HG03025 (cell line): ENCODE data around the gene FIGN.

ENCODE experiments used
- ATAC-seq: cut with Tn5 transposase; IDR thresholded peaks from one replicate; pipeline ENCODE4 v1.9.1; 2021; ENCODE audit warnings: mild to moderate bottlenecking, moderate library complexity; ENCODE audit not compliant: unreplicated experiment, low FRiP score

FIGN gene

GRCh38 chr2:163711258-163711657 lies 24.6 kb downstream of the FIGN start:
- no peak for ATAC-seq

DNA sequence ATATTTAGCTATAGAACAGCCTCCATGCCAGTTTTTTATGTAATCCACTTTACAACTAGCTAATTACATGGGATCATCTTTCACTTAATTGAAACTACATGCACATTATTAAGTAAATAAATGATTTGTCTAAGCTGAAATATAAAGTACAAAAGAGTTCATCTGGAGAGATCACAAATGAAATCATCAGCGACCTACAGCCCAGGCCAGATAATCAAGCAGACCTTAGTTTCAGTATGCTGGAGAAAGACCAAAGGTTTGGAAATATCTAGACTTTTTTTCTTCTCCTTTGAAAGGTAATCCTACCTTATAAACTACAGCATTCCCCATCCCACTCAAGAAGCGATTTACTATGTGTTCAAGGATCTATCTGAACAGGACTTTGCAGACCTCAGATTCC lies 26.5 kb downstream of the FIGN start:
- ATAC-seq = no peak

DNA sequence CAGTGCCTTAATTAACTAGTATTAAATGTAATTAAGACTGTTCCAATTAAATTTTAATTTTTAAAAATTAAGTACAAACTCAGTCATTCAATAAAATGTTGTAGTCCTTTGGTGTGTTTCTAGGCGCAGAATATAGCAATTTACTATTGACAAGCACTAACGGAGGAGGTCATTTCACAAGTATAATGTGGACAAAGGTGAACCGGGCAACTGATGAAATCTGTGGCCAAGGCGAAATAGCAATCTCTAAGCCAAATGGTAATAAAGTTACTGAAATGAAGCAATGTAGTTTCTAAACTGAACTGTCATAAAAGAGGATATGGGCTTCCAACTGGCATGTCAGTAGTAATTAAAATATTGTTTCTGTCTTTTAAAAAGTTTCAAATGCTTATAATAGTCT lies 27.5 kb downstream of the FIGN start:
- no peak for ATAC-seq

DNA sequence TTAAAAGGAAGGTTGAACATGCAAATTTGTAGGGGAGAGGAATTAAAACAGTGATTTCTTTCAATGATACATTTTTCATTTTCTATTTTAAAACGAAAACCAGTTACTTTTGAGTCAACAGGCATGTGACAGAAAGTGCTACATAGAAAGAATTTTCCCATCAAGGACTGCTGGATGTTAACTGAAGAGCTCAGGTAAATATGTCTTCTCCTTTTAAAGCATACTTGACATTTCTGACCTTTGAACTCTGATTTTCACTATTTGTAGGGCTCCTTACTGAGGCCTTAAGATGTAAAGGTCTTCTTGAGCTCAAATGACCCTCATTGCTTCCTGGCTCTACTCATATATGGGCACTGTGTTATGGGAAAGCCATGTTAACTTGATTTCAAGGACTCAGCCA lies 32.4 kb downstream of the FIGN start:
- ATAC-seq = no peak

- no peak for ATAC-seq
Measured at GRCh38 chr2:163701399-163702195, 34.2 kb downstream of the FIGN start.

DNA sequence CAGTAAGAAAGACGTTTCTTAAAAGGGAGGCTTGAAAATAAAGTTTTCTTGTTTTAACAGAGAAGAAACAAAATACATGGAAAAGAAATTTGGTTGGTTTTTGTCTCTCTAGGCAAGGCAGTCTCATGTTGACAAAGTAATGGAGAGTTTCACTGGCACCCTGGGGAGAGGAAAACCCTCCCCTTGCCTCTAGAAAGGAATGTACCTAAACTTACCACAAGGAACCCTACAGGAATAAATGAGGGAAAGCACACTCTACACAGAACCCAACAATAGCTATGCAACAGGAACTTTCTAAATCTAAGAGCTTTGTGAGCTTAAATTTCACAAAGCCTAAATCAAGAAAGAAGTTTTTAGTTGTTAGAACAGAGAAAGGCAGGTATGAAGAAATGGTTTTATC lies 37.0 kb downstream of the FIGN start:
- ATAC-seq = no peak

DNA sequence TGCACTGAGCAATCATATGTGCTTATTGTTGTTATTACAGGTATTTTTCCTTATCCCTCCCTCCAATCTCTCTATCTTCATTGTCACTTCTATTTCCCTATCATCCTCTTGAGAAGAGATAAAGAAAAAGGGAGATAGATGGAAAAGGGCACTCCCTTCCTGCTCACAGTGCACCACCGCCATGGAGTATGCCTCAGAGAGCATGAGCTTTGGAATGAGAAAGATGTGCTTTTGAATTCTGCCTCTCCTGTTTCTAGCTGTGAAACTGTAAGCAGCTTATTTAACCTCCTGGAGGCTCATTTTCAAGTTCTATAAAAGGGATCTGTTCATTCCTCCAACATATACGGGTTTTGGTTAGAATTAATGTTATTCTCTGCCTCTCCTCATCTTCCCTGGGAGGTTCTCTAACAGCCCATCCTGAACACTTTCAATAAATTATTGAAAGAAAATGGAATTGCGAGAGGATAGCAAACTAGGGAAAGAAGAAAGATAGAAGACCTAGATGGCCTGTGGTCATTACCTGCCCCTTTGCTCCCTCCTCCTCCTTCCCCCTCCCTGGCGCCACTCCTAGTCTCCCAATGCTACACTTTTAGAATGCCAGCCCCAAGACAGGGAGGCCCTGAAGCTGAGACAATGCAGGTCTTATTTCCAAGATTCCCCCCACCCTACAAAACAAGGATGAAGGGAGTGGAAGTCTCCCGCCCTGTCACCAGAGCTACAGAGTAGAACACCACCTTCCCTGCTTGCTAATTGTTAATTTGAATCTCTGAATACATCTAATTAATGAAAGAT lies 37.8 kb downstream of the FIGN start:
- no peak for ATAC-seq

DNA sequence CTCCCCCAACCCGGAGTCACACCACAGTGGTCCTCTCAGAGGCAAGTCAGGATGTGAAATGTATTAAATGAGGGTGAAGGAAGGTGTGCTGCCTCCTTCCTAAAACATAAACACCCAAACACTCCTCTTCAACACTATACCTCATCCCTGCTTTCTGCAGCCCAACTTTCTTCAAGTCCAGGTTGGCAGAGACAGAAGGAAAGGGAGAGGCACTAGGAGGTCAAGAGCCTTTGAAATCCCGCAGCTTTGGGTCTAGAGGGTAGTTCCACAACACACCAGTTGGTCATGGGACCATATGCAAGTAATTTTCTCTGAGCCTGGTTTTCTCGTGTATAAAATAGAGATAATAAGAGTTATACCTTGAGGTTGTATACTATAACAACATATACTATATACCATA lies 38.4 kb downstream of the FIGN start:
- ATAC-seq = no peak

DNA sequence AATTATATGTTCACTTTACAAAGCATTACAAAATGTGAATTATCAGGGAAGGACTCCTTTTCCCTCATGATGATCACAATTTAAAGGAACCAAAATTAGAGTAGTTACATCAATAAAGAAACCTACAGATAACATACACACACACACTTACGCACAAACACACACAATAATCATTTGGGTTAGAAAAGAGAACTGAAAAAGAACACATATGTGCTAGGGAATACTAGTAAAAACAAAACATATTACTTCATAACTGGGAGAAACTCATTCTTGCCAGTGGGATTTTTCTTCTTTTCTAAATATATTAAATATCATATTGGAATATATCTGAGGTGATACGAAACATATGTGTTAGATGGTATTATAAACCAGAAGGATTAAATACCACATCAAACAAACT lies 42.3 kb downstream of the FIGN start:
- no peak for ATAC-seq

GRCh38 chr2:163692611-163693482 lies 43.0 kb downstream of the FIGN start:
- ATAC-seq = no peak

- ATAC-seq = no peak
Measured at GRCh38 chr2:163692081-163692480, 43.7 kb downstream of the FIGN start.

GRCh38 chr2:163690896-163691295 lies 44.9 kb downstream of the FIGN start:
- no peak for ATAC-seq

- no peak for ATAC-seq
Measured at GRCh38 chr2:163687217-163687616, 48.6 kb downstream of the FIGN start.

DNA sequence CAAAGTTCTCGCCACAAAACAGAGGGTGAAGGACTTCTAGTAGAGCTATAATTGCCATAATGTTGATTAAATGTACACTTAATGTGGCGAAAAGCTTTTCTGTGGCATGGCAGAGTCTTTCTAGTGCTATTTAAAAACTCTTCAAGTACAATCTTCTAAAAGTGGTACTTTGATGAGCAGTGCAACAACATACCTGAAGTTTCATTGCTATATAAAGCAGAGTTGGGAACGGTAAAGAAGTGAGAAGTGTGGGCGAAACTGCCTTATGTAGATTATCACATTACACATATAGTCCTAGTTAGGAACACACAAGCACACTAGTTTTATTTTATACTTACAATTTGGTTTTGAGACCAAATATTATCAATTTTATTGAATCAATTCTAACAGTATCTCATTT lies 49.5 kb downstream of the FIGN start:
- no peak for ATAC-seq

GRCh38 chr2:163682695-163683094 lies 53.1 kb downstream of the FIGN start:
- ATAC-seq = no peak

GRCh38 chr2:163681745-163682144 lies 54.1 kb downstream of the FIGN start:
- no peak for ATAC-seq

- no peak for ATAC-seq
Measured at GRCh38 chr2:163675388-163675787, 60.4 kb downstream of the FIGN start.

GRCh38 chr2:163673522-163673921 lies 62.3 kb downstream of the FIGN start:
- ATAC-seq = no peak

DNA sequence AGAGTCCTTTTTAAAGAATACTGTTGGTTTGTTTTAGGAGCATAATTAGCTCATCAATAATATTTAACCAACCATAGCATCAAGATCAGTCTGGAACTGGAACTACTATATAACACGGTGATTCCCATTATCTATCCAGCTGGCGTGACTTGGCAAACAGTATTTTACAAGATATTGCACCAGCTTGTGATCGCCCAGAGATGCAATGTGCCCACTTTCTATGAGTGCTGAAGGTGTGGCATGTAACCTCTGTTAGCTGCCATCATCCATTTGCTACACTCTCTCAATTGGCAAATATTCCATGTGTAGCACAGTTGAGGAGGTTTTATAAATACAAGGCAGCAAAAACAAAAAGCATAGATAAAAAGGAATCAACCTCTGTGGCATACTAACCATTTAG lies 64.9 kb downstream of the FIGN start:
- no peak for ATAC-seq

DNA sequence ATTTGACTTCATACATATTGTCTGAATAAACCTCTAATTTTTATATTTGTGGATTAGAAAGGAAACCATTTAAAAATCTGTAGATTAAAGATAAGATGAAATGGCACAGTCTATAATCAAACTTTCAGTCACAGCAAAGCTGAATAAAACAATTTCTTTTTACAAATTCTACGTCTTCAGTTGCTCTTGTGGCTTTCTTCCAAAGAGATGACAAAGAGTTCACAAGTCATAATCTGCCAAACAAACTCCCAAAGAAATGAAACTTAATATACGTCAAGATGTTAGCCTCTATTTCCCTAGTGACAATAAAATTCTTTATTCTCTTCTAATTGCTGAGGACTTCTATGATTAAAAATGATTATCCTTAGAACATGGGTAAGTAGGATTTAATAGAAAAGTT lies 66.3 kb downstream of the FIGN start:
- no peak for ATAC-seq
